Fibroblast of skin of scalp (primary cell): ENCODE data around the gene SMARCD3.

ENCODE experiments used
- DNase-seq: peaks from one replicate; pipeline ENCODE4 v3.0.0-alpha.2; 2013

Gene SMARCD3

GRCh38 chr7:151208253-151208862, 40.1 kb downstream of the SMARCD3 start:
- DNase-seq: no peak

- DNase-seq: no peak
Observed at GRCh38 chr7:151207804-151208203, 40.7 kb downstream of the SMARCD3 start.

GRCh38 chr7:151207315-151207714, 41.2 kb downstream of the SMARCD3 start:
- no peak for DNase-seq

GRCh38 chr7:151206914-151207313, 41.6 kb downstream of the SMARCD3 start:
- no peak for DNase-seq

GRCh38 chr7:151205730-151206129, 42.8 kb downstream of the SMARCD3 start:
- no peak for DNase-seq

GRCh38 chr7:151204383-151205032, 44.0 kb downstream of the SMARCD3 start:
- DNase-seq: no peak

GRCh38 chr7:151202836-151203235, 45.7 kb downstream of the SMARCD3 start:
- no peak for DNase-seq

- DNase-seq: no peak
Observed at GRCh38 chr7:151201751-151202150, 46.7 kb downstream of the SMARCD3 start.

GRCh38 chr7:151201344-151201743, 47.1 kb downstream of the SMARCD3 start:
- no peak for DNase-seq

- no peak for DNase-seq
Observed at GRCh38 chr7:151198945-151199848, 49.3 kb downstream of the SMARCD3 start.

- no peak for DNase-seq
Observed at GRCh38 chr7:151197932-151198331, 50.6 kb downstream of the SMARCD3 start.

GRCh38 chr7:151195616-151196450, 52.7 kb downstream of the SMARCD3 start:
- DNase-seq: no peak

GRCh38 chr7:151194188-151194587, 54.3 kb downstream of the SMARCD3 start:
- DNase-seq: no peak

- no peak for DNase-seq
Observed at GRCh38 chr7:151193203-151193978, 55.1 kb downstream of the SMARCD3 start.

- no peak for DNase-seq
Observed at GRCh38 chr7:151192002-151192539, 56.4 kb downstream of the SMARCD3 start.

GRCh38 chr7:151191544-151191943, 57.0 kb downstream of the SMARCD3 start:
- DNase-seq: no peak

- DNase-seq: no peak
Observed at GRCh38 chr7:151189038-151189437, 59.5 kb downstream of the SMARCD3 start.
